MM.1S (cell line): ENCODE measurements around the gene SCP2D1.

ENCODE experiments used
- DNase-seq: peaks from one replicate; pipeline ENCODE4 v3.0.0-alpha.2; 2015
- H2AFZ ChIP-seq: fragments of 300-600 bp; sonication (generic); 2 replicates; pipeline ENCODE4 v1.6.0; 2016; ENCODE audit warnings: antibody characterized with exemption, low read length
- H3F3A ChIP-seq: fragments of 300-600 bp; sonication (generic); 2 replicates; pipeline ENCODE4 v1.6.1; 2016; ENCODE audit warnings: mild to moderate bottlenecking, antibody characterized with exemption, low read length, moderate library complexity, mixed read lengths; ENCODE audit not compliant: insufficient read depth
- H3K27ac ChIP-seq: fragments of 300-600 bp; sonication (generic); 2 replicates; pipeline ENCODE4 v1.5.1; 2016; ENCODE audit warnings: mild to moderate bottlenecking, low read length
- H3K27me3 ChIP-seq: fragments of 300-600 bp; sonication (generic); replicated peaks from 2 replicates; pipeline ENCODE4 v1.6.0; 2016; ENCODE audit warnings: low read length; ENCODE audit not compliant: insufficient read depth
- H3K36me3 ChIP-seq: fragments of 300-600 bp; sonication (generic); replicated peaks from 2 replicates; pipeline ENCODE4 v1.6.1; 2016; ENCODE audit warnings: mild to moderate bottlenecking, low read length, mixed read lengths; ENCODE audit not compliant: insufficient read depth
- H3K4me1 ChIP-seq: fragments of 300-600 bp; sonication (generic); 2 replicates; pipeline ENCODE4 v1.6.1; 2016; ENCODE audit warnings: low read length, mixed read lengths
- H3K4me2 ChIP-seq: fragments of 300-600 bp; sonication (generic); 2 replicates; pipeline ENCODE4 v1.6.0; 2016; ENCODE audit warnings: low read depth, low read length
- H3K4me3 ChIP-seq: fragments of 300-600 bp; sonication (generic); 2 replicates; pipeline ENCODE4 v1.5.1; 2016; ENCODE audit warnings: low read length, mixed read lengths
- H3K79me2 ChIP-seq: fragments of 300-600 bp; sonication (generic); 2 replicates; pipeline ENCODE4 v1.6.1; 2016; ENCODE audit warnings: mixed run types, low read length, mixed read lengths
- H3K9ac ChIP-seq: fragments of 300-600 bp; sonication (generic); 2 replicates; pipeline ENCODE4 v1.6.1; 2016; ENCODE audit warnings: low read length, mixed read lengths
- H3K9me2 ChIP-seq: fragments of 300-600 bp; sonication (generic); replicated peaks from 2 replicates; pipeline ENCODE4 v1.6.1; 2016; ENCODE audit warnings: mild to moderate bottlenecking, low read length, mixed read lengths; ENCODE audit not compliant: insufficient read depth
- H3K9me3 ChIP-seq: fragments of 300-600 bp; sonication (generic); replicated peaks from 2 replicates; pipeline ENCODE4 v1.6.1; 2016; ENCODE audit warnings: mild to moderate bottlenecking, low read length, mixed read lengths; ENCODE audit not compliant: insufficient read depth
- H4K20me1 ChIP-seq: fragments of 300-600 bp; sonication (generic); 2 replicates; pipeline ENCODE4 v1.6.1; 2016; ENCODE audit warnings: mild to moderate bottlenecking, low read length, moderate library complexity, mixed read lengths; ENCODE audit not compliant: insufficient read depth
- EZH2 ChIP-seq: fragments of 300-600 bp; sonication (generic); optimal IDR thresholded peaks from 2 replicates; pipeline ENCODE3; 2017; ENCODE audit warnings: low read depth, mild to moderate bottlenecking, antibody characterized with exemption, low read length, mixed read lengths
- EZH2phosphoT487 ChIP-seq: fragments of 300-600 bp; sonication (generic); IDR thresholded peaks from 2 replicates; pipeline ENCODE4 v1.6.1; 2018; ENCODE audit warnings: antibody characterized with exemption, low read length
- TF ChIP-seq, protein P1 (sequence below): fragments of 300-600 bp; sonication (generic); IDR thresholded peaks from 2 replicates; pipeline ENCODE4 v1.5.1; 2016; ENCODE audit warnings: antibody characterized with exemption, low read length, mixed read lengths

Gene SCP2D1

GRCh38 chr20:18774207-18774606 lies 39.4 kb upstream of the SCP2D1 start:
- Histone ChIP-seq H4K20me1 (no peaks in the 10 kb centered on the region), H3K9me2 (no peaks in the 10 kb centered on the region), H2AFZ (no peak overlapping the region), H3K4me2 (no peak overlapping the region), H3K9me3 (no peaks in the 10 kb centered on the region), H3K27ac (no peak overlapping the region), H3K4me1 (no peaks in the 10 kb centered on the region), H3K4me3 (no peak overlapping the region), H3K27me3 (no peaks in the 10 kb centered on the region), H3K9ac (no peak overlapping the region), H3F3A (no peaks in the 10 kb centered on the region), H3K36me3 (no peaks in the 10 kb centered on the region), H3K79me2 (no peaks in the 10 kb centered on the region)
- no peak for TF ChIP-seq EZH2phosphoT487
- TF ChIP-seq, protein P1, sequence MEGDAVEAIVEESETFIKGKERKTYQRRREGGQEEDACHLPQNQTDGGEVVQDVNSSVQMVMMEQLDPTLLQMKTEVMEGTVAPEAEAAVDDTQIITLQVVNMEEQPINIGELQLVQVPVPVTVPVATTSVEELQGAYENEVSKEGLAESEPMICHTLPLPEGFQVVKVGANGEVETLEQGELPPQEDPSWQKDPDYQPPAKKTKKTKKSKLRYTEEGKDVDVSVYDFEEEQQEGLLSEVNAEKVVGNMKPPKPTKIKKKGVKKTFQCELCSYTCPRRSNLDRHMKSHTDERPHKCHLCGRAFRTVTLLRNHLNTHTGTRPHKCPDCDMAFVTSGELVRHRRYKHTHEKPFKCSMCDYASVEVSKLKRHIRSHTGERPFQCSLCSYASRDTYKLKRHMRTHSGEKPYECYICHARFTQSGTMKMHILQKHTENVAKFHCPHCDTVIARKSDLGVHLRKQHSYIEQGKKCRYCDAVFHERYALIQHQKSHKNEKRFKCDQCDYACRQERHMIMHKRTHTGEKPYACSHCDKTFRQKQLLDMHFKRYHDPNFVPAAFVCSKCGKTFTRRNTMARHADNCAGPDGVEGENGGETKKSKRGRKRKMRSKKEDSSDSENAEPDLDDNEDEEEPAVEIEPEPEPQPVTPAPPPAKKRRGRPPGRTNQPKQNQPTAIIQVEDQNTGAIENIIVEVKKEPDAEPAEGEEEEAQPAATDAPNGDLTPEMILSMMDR = no peak
- TF ChIP-seq EZH2 = no peak
- no peak for DNase-seq

DNA sequence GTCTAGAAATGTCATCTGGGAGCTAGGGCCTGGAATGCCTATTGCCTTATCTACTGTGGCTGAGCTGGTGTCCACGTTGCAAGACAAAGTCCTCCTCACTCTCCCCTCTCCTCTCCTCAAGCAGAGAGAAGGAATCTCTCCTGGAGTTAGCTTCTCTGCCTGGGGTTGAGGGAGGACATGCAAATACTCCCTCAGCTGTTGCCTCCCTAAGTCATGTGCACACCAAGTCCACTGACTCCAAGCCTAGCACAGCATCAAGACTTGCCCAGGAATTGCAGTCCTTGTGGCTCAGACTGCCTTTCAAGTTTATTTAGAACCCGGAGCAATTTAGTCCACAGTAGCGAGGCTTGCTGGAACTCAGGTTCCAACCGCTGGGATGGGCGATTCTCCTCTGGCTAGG lies 38.0 kb upstream of the SCP2D1 start:
- no peak for DNase-seq
- Histone ChIP-seq H2AFZ (no peak overlapping the region), H3K27me3 (no peaks in the 10 kb centered on the region), H3F3A (no peaks in the 10 kb centered on the region), H3K27ac (no peak overlapping the region), H3K9me3 (no peaks in the 10 kb centered on the region), H3K36me3 (no peaks in the 10 kb centered on the region), H4K20me1 (no peaks in the 10 kb centered on the region), H3K4me3 (no peak overlapping the region), H3K4me1 (no peaks in the 10 kb centered on the region), H3K9ac (no peak overlapping the region), H3K4me2 (no peak overlapping the region), H3K9me2 (no peaks in the 10 kb centered on the region), H3K79me2 (no peaks in the 10 kb centered on the region)
- no peak for TF ChIP-seq EZH2
- TF ChIP-seq, protein P1 = no peak
- TF ChIP-seq EZH2phosphoT487 = no peak

GRCh38 chr20:18778690-18779392 lies 34.7 kb upstream of the SCP2D1 start:
- H3K9me3 ChIP-seq = no peaks in the 10 kb centered on the region
- no peak for TF ChIP-seq EZH2phosphoT487
- TF ChIP-seq, protein P1 = no peak
- no peak for TF ChIP-seq EZH2
- H3K4me2 ChIP-seq = no peak overlapping the region
- no peaks in the 10 kb centered on the region for H4K20me1 ChIP-seq
- H3K27ac ChIP-seq = no peak overlapping the region
- H3K36me3 ChIP-seq = no peaks in the 10 kb centered on the region
- H3K79me2 ChIP-seq = no peaks in the 10 kb centered on the region
- H3K4me1 ChIP-seq = no peaks in the 10 kb centered on the region
- no peak for DNase-seq
- no peak overlapping the region for H3K4me3 ChIP-seq
- no peaks in the 10 kb centered on the region for H3K9me2 ChIP-seq
- no peak overlapping the region for H2AFZ ChIP-seq
- H3K9ac ChIP-seq = no peak overlapping the region
- H3F3A ChIP-seq = no peaks in the 10 kb centered on the region
- H3K27me3 ChIP-seq = no peaks in the 10 kb centered on the region
